Peyer's patch (tissue), 4 donors: ENCODE measurements around the gene LHFPL2.

ENCODE experiments used
- POLR2A ChIP-seq, 2 donors: fragments of 450-650 bp; IDR thresholded peaks; one replicate each; pipeline ENCODE4 v1.5.1; 2017; ENCODE audit warnings: antibody characterized with exemption in 2 of 2, mild to moderate bottlenecking in 2 of 2, moderate library complexity in 2 of 2
- TF ChIP-seq, protein P1 (sequence below), 6 experiments: fragments of 450-650 bp in 4 of 6; fragments of 200-600 bp in 2 of 6; sonication (generic) in 1 of 6; IDR thresholded peaks; one replicate each; pipeline ENCODE4 v1.5.1; 2017 to 2019; ENCODE audit warnings: antibody characterized with exemption in 6 of 6, mild to moderate bottlenecking in 3 of 6, moderate library complexity in 1 of 6

- TF ChIP-seq, protein P1, sequence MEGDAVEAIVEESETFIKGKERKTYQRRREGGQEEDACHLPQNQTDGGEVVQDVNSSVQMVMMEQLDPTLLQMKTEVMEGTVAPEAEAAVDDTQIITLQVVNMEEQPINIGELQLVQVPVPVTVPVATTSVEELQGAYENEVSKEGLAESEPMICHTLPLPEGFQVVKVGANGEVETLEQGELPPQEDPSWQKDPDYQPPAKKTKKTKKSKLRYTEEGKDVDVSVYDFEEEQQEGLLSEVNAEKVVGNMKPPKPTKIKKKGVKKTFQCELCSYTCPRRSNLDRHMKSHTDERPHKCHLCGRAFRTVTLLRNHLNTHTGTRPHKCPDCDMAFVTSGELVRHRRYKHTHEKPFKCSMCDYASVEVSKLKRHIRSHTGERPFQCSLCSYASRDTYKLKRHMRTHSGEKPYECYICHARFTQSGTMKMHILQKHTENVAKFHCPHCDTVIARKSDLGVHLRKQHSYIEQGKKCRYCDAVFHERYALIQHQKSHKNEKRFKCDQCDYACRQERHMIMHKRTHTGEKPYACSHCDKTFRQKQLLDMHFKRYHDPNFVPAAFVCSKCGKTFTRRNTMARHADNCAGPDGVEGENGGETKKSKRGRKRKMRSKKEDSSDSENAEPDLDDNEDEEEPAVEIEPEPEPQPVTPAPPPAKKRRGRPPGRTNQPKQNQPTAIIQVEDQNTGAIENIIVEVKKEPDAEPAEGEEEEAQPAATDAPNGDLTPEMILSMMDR (IDR thresholded peaks at IDR 0.05) = no peak
- TF ChIP-seq POLR2A (IDR thresholded peaks at IDR 0.05) = no peak
These were observed 152.8 kb downstream of the LHFPL2 start for GRCh38 chr5:78495800-78496199.
